ENCODE measurements around the gene MIF.

Gene MIF

GRCh38 chr22:23882370-23882769 is 11.8 kb upstream of the MIF start:
- Histone ChIP-seq H3K56ac (ENCODE audit: low read length) (no peak overlapping the region), H3K23ac (ENCODE audit: low read length) (no peak overlapping the region), H2BK15ac (replicated peaks; ENCODE audit: low read depth) (no peak overlapping the region), H3K4ac (ENCODE audit: low read depth, low read length) (no peak overlapping the region), H3K27me3 (ENCODE audit: insufficient read depth, low read length, poor library complexity) (no peaks in the 10 kb centered on the region), H3K18ac (ENCODE audit: low read length) (no peak overlapping the region), H2BK5ac (ENCODE audit: low read length) (no peak overlapping the region), H3K4me2 (ENCODE audit: low read length) (no peak overlapping the region), H3K27ac (ENCODE audit: low read depth, low read length) (no peak overlapping the region), H2AK5ac (ENCODE audit: low read length) (no peak overlapping the region), H3K36me3 (ENCODE audit: control insufficient read depth, insufficient read depth, low read length) (no peaks in the 10 kb centered on the region), H4K8ac (ENCODE audit: low read depth, low read length) (no peak overlapping the region), H3K4me1 (ENCODE audit: control insufficient read depth, low read depth, low read length) (no peaks in the 10 kb centered on the region), H3K4me3 (ENCODE audit: low read length) (no peak overlapping the region), H3K79me2 (ENCODE audit: control insufficient read depth, insufficient read depth, low read length) (no peaks in the 10 kb centered on the region), H3K9ac (ENCODE audit: low read length) (no peak overlapping the region), H4K5ac (ENCODE audit: low read length) (no peak overlapping the region), H3K79me1 (ENCODE audit: low read length) (no peaks in the 10 kb centered on the region), H2BK120ac (ENCODE audit: low read depth, low read length) (no peak overlapping the region)
- no peak for DNase-seq
- WGBS (ENCODE audit: extremely low coverage, insufficient coverage, low lambda C conversion rate) = no CpG with 5 or more reads among the region's 20 CpGs

DNA sequence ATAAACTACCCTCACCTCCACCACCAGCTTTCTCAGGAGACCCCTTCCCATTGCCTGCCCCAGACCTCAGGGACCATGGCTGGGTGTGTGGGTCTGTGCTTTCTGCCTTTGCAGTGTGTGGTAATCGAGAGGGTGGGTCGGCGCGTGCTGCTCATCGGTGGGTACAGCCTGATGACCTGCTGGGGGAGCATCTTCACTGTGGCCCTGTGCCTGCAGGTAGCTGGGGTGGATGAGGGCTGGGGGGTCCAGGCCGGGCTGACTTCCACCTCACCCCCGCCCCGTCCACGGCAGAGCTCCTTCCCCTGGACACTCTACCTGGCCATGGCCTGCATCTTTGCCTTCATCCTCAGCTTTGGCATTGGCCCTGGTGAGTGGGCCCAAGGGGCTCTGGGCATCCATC is 10.5 kb upstream of the MIF start:
- Histone ChIP-seq H3K23ac (ENCODE audit: low read length) (no peak overlapping the region), H4K8ac (ENCODE audit: low read depth, low read length) (no peak overlapping the region), H3K27me3 (ENCODE audit: insufficient read depth, low read length, poor library complexity) (no peaks in the 10 kb centered on the region), H4K5ac (ENCODE audit: low read length) (no peak overlapping the region), H3K79me1 (ENCODE audit: low read length) (no peaks in the 10 kb centered on the region), H3K56ac (ENCODE audit: low read length) (no peak overlapping the region), H3K9ac (ENCODE audit: low read length) (no peak overlapping the region), H3K18ac (ENCODE audit: low read length) (no peak overlapping the region), H2BK120ac (ENCODE audit: low read depth, low read length) (no peak overlapping the region), H3K4me3 (ENCODE audit: low read length) (no peak overlapping the region), H3K36me3 (ENCODE audit: control insufficient read depth, insufficient read depth, low read length) (no peaks in the 10 kb centered on the region), H2BK5ac (ENCODE audit: low read length) (no peak overlapping the region), H2BK15ac (replicated peaks; ENCODE audit: low read depth) (no peak overlapping the region), H3K4me1 (ENCODE audit: control insufficient read depth, low read depth, low read length) (no peaks in the 10 kb centered on the region), H3K4me2 (ENCODE audit: low read length) (no peak overlapping the region), H2AK5ac (ENCODE audit: low read length) (no peak overlapping the region), H3K4ac (ENCODE audit: low read depth, low read length) (no peak overlapping the region), H3K27ac (ENCODE audit: low read depth, low read length) (no peak overlapping the region), H3K79me2 (ENCODE audit: control insufficient read depth, insufficient read depth, low read length) (no peaks in the 10 kb centered on the region)
- WGBS (ENCODE audit: extremely low coverage, insufficient coverage, low lambda C conversion rate) = no CpG with 5 or more reads among the region's 9 CpGs
- no peak for DNase-seq

DNA sequence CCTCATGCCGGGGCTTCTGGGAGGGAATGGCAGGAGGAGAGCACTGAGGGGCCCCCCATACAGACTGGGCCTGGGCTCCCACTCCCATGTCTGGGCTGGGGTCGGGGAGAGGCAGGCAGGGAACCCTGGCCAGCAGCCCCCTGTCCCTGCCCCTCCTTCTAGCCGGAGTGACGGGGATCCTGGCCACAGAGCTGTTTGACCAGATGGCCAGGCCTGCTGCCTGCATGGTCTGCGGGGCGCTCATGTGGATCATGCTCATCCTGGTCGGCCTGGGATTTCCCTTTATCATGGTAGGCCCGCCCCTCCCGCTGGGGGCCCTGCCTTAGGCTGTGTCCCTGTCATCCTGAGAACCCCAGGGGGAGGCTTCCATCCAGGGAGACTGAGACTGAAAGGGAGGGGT is 10.0 kb upstream of the MIF start:
- no peak for DNase-seq
- no CpG with 5 or more reads among the region's 9 CpGs for WGBS (ENCODE audit: extremely low coverage, insufficient coverage, low lambda C conversion rate)

DNA sequence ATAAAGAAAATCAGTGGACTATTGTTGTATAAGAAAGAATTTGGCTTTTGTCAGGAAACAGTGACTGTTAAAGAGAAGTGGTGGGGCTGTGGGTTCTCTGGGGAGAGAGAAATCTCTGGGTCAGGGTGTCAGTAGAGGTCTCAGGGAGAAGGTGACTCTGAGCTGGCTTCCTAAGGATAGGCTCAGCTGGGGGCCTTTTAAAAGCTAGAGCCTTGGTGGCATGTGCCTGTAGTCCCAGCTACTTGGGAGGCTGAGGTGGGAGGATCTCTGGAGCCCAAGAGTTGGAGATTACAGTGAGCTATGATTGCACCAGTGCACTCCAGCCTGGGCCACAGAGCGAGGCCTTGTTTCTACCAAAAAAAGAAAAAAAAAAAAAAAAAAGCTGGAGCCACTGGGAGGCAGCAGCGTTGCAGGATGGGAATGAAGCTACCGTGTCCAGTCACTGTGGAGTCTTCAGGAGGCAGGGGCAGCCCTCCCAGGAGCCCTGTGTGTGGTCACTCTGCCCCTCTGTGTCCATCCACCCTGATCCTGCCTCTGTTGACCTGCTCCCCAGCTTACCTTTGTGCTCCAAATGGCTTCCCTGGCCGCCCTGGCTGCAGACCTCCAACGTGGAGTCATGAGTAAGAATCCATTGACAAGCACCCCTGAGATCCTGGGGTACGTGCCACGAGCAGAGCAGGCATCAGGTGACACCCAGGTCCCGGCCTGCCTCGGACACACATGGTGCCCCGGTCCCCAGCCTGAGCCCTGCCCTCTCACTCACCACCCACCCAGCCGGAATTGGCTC is 5.4 kb upstream of the MIF start:
- Histone ChIP-seq H3K27me3 (ENCODE audit: insufficient read depth, low read length, poor library complexity) (no peaks in the 10 kb centered on the region), H3K23ac (ENCODE audit: low read length) (no peak overlapping the region), H2AK5ac (ENCODE audit: low read length) (no peak overlapping the region), H3K79me2 (ENCODE audit: control insufficient read depth, insufficient read depth, low read length) (no peaks in the 10 kb centered on the region), H3K9ac (ENCODE audit: low read length) (no peak overlapping the region), H3K4ac (ENCODE audit: low read depth, low read length) (no peak overlapping the region), H3K27ac (ENCODE audit: low read depth, low read length) (no peak overlapping the region), H3K4me2 (ENCODE audit: low read length) (no peak overlapping the region), H4K8ac (ENCODE audit: low read depth, low read length) (no peak overlapping the region), H2BK5ac (ENCODE audit: low read length) (no peak overlapping the region), H3K56ac (ENCODE audit: low read length) (peak overlapping the region; percentile 1), H4K5ac (ENCODE audit: low read length) (no peak overlapping the region), H3K4me3 (ENCODE audit: low read length) (no peak overlapping the region), H2BK120ac (ENCODE audit: low read depth, low read length) (no peak overlapping the region), H3K18ac (ENCODE audit: low read length) (no peak overlapping the region), H2BK15ac (replicated peaks; ENCODE audit: low read depth) (no peak overlapping the region), H3K4me1 (ENCODE audit: control insufficient read depth, low read depth, low read length) (peaks cover 4% of the 10 kb centered on the region), H3K36me3 (ENCODE audit: control insufficient read depth, insufficient read depth, low read length) (no peaks in the 10 kb centered on the region), H3K79me1 (ENCODE audit: low read length) (no peaks in the 10 kb centered on the region)
- DNase-seq = peak; percentile 50
- WGBS (ENCODE audit: extremely low coverage, insufficient coverage, low lambda C conversion rate) = no CpG with 5 or more reads among the region's 11 CpGs

More for the DNA sequence above, 10.0 kb upstream of the MIF start:
- Histone ChIP-seq H3K56ac (ENCODE audit: low read length) (no peak overlapping the region), H3K27me3 (ENCODE audit: insufficient read depth, low read length, poor library complexity) (no peaks in the 10 kb centered on the region), H3K18ac (ENCODE audit: low read length) (no peak overlapping the region), H3K79me2 (ENCODE audit: control insufficient read depth, insufficient read depth, low read length) (no peaks in the 10 kb centered on the region), H3K4ac (ENCODE audit: low read depth, low read length) (no peak overlapping the region), H2BK5ac (ENCODE audit: low read length) (no peak overlapping the region), H3K4me1 (ENCODE audit: control insufficient read depth, low read depth, low read length) (no peaks in the 10 kb centered on the region), H3K4me2 (ENCODE audit: low read length) (no peak overlapping the region), H2BK120ac (ENCODE audit: low read depth, low read length) (no peak overlapping the region), H2AK5ac (ENCODE audit: low read length) (no peak overlapping the region), H3K27ac (ENCODE audit: low read depth, low read length) (no peak overlapping the region), H3K4me3 (ENCODE audit: low read length) (no peak overlapping the region), H3K23ac (ENCODE audit: low read length) (no peak overlapping the region), H3K9ac (ENCODE audit: low read length) (no peak overlapping the region), H3K36me3 (ENCODE audit: control insufficient read depth, insufficient read depth, low read length) (no peaks in the 10 kb centered on the region), H2BK15ac (replicated peaks; ENCODE audit: low read depth) (no peak overlapping the region), H4K5ac (ENCODE audit: low read length) (no peak overlapping the region), H4K8ac (ENCODE audit: low read depth, low read length) (no peak overlapping the region), H3K79me1 (ENCODE audit: low read length) (no peaks in the 10 kb centered on the region)

- no peak overlapping the region for H3K9ac ChIP-seq (ENCODE audit: low read length)
- H4K5ac ChIP-seq (ENCODE audit: low read length) = no peak overlapping the region
- H3K56ac ChIP-seq (ENCODE audit: low read length) = no peak overlapping the region
- H3K4me2 ChIP-seq (ENCODE audit: low read length) = no peak overlapping the region
- H3K27me3 ChIP-seq (ENCODE audit: insufficient read depth, low read length, poor library complexity) = no peaks in the 10 kb centered on the region
- H3K4ac ChIP-seq (ENCODE audit: low read depth, low read length) = no peak overlapping the region
- H2AK5ac ChIP-seq (ENCODE audit: low read length) = no peak overlapping the region
- H2BK120ac ChIP-seq (ENCODE audit: low read depth, low read length) = no peak overlapping the region
- no peak overlapping the region for H3K4me3 ChIP-seq (ENCODE audit: low read length)
- H4K8ac ChIP-seq (ENCODE audit: low read depth, low read length) = no peak overlapping the region
- H3K36me3 ChIP-seq (ENCODE audit: control insufficient read depth, insufficient read depth, low read length) = no peaks in the 10 kb centered on the region
- no peak overlapping the region for H2BK5ac ChIP-seq (ENCODE audit: low read length)
- peaks cover 4% of the 10 kb centered on the region for H3K4me1 ChIP-seq (ENCODE audit: control insufficient read depth, low read depth, low read length)
- no peak overlapping the region for H2BK15ac ChIP-seq (replicated peaks; ENCODE audit: low read depth)
- no peak overlapping the region for H3K27ac ChIP-seq (ENCODE audit: low read depth, low read length)
- no peak overlapping the region for H3K18ac ChIP-seq (ENCODE audit: low read length)
- H3K79me1 ChIP-seq (ENCODE audit: low read length) = no peaks in the 10 kb centered on the region
- no peak overlapping the region for H3K23ac ChIP-seq (ENCODE audit: low read length)
- DNase-seq = no peak
- peaks cover under 1% of the 10 kb centered on the region for H3K79me2 ChIP-seq (ENCODE audit: control insufficient read depth, insufficient read depth, low read length)
- no CpG with 5 or more reads among the region's 5 CpGs for WGBS (ENCODE audit: extremely low coverage, insufficient coverage, low lambda C conversion rate)
Observed at GRCh38 chr22:23889620-23890019, 4.6 kb upstream of the MIF start.

DNA sequence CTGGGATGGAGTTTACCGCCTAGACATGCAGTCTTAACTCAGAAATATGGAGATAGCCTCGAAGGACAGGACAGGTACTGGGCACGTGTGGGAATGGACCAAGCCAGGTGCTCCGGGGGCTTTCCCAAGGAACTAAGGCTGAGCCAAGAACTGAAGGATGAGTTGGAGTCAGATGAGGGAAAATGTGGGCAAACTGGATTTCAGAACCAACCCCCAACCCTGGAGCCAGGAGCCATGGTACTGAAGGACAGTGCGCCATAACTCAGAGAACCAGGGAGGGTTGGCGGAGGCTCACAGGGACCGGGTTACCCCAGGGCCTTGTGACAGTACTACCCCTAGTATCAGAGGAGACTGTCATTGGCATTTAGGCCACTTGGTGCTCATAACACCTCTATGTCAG is 2.5 kb upstream of the MIF start:
- H2BK120ac ChIP-seq (ENCODE audit: low read depth, low read length) = no peak overlapping the region
- no peaks in the 10 kb centered on the region for H3K27me3 ChIP-seq (ENCODE audit: insufficient read depth, low read length, poor library complexity)
- H4K5ac ChIP-seq (ENCODE audit: low read length) = no peak overlapping the region
- no peak overlapping the region for H2AK5ac ChIP-seq (ENCODE audit: low read length)
- no peak overlapping the region for H2BK15ac ChIP-seq (replicated peaks; ENCODE audit: low read depth)
- H3K36me3 ChIP-seq (ENCODE audit: control insufficient read depth, insufficient read depth, low read length) = peaks cover 8% of the 10 kb centered on the region
- no peak overlapping the region for H3K18ac ChIP-seq (ENCODE audit: low read length)
- no CpG with 5 or more reads among the region's 7 CpGs for WGBS (ENCODE audit: extremely low coverage, insufficient coverage, low lambda C conversion rate)
- H3K4me3 ChIP-seq (ENCODE audit: low read length) = no peak overlapping the region
- H3K9ac ChIP-seq (ENCODE audit: low read length) = no peak overlapping the region
- H3K56ac ChIP-seq (ENCODE audit: low read length) = no peak overlapping the region
- H3K79me1 ChIP-seq (ENCODE audit: low read length) = peaks cover 12% of the 10 kb centered on the region
- no peak overlapping the region for H3K27ac ChIP-seq (ENCODE audit: low read depth, low read length)
- H3K23ac ChIP-seq (ENCODE audit: low read length) = no peak overlapping the region
- DNase-seq = no peak
- no peak overlapping the region for H3K4ac ChIP-seq (ENCODE audit: low read depth, low read length)
- no peak overlapping the region for H4K8ac ChIP-seq (ENCODE audit: low read depth, low read length)
- H3K79me2 ChIP-seq (ENCODE audit: control insufficient read depth, insufficient read depth, low read length) = peaks cover 16% of the 10 kb centered on the region
- H2BK5ac ChIP-seq (ENCODE audit: low read length) = no peak overlapping the region
- no peak overlapping the region for H3K4me2 ChIP-seq (ENCODE audit: low read length)
- H3K4me1 ChIP-seq (ENCODE audit: control insufficient read depth, low read depth, low read length) = peaks cover 10% of the 10 kb centered on the region
